HepG2 (cell line): Measurements from ENCODE around the gene PROCR.

Source experiments
- BHLHE40 ChIP-seq: IDR thresholded peaks from 2 replicates; pipeline ENCODE4 v1.6.1; 2011; ENCODE audit warnings: low read length, improper control_type of control experiment
- EZH2 ChIP-seq: conservative IDR thresholded peaks from 2 replicates; pipeline ENCODE4 v1.6.1; 2012; ENCODE audit warnings: mild to moderate bottlenecking, low read depth, low read length, moderate library complexity
- MZF1 ChIP-seq: sonication (generic); formaldehyde crosslinking; IDR thresholded peaks from 2 replicates; pipeline ENCODE4 v1.8.1; 2023; ENCODE audit warnings: mild to moderate bottlenecking, missing genetic modification reagents, borderline replicate concordance
- NFYB ChIP-seq: sonication (generic); formaldehyde crosslinking; IDR thresholded peaks from 2 replicates; pipeline ENCODE4 v1.4.0; 2020; ENCODE audit warnings: missing genetic modification reagents
- NPAS2 ChIP-seq: sonication (generic); formaldehyde crosslinking; IDR thresholded peaks from 2 replicates; pipeline ENCODE4 v1.8.0; 2022; ENCODE audit warnings: mild to moderate bottlenecking, missing genetic modification reagents, borderline replicate concordance
- PAX8 ChIP-seq: sonication (generic); formaldehyde crosslinking; IDR thresholded peaks from 2 replicates; pipeline ENCODE4 v1.8.0; 2022; ENCODE audit warnings: mild to moderate bottlenecking, missing genetic modification reagents, borderline replicate concordance
- SMAD9 ChIP-seq: sonication (generic); formaldehyde crosslinking; IDR thresholded peaks from 2 replicates; pipeline ENCODE4 v1.5.1; 2020; ENCODE audit warnings: mild to moderate bottlenecking, missing genetic modification reagents
- SRF ChIP-seq: IDR thresholded peaks from 2 replicates; pipeline ENCODE4 v1.6.1; 2011; ENCODE audit warnings: mild to moderate bottlenecking, low read depth, low read length, moderate library complexity
- ZBTB7A ChIP-seq: sonication (generic); formaldehyde crosslinking; IDR thresholded peaks from 2 replicates; pipeline ENCODE4 v1.8.0; 2022; ENCODE audit warnings: mild to moderate bottlenecking, missing genetic modification reagents
- ZNF224 ChIP-seq: sonication (generic); formaldehyde crosslinking; IDR thresholded peaks from 2 replicates; pipeline ENCODE4 v1.5.0; 2020; ENCODE audit warnings: mild to moderate bottlenecking, missing genetic modification reagents
- TF ChIP-seq, protein P1 (sequence below): sonication (generic); formaldehyde crosslinking; IDR thresholded peaks from 2 replicates; pipeline ENCODE4 v1.5.0; 2020; ENCODE audit warnings: mild to moderate bottlenecking, missing genetic modification reagents, moderate library complexity
- TF ChIP-seq, protein P2 (sequence below): sonication (generic); formaldehyde crosslinking; IDR thresholded peaks from 2 replicates; pipeline ENCODE4 v1.4.0; 2020; ENCODE audit warnings: missing genetic modification reagents
- TF ChIP-seq, protein P3 (sequence below): sonication (generic); formaldehyde crosslinking; IDR thresholded peaks from 2 replicates; pipeline ENCODE4 v1.8.1; 2022; ENCODE audit warnings: low read depth, mild to moderate bottlenecking, missing genetic modification reagents

DNA sequence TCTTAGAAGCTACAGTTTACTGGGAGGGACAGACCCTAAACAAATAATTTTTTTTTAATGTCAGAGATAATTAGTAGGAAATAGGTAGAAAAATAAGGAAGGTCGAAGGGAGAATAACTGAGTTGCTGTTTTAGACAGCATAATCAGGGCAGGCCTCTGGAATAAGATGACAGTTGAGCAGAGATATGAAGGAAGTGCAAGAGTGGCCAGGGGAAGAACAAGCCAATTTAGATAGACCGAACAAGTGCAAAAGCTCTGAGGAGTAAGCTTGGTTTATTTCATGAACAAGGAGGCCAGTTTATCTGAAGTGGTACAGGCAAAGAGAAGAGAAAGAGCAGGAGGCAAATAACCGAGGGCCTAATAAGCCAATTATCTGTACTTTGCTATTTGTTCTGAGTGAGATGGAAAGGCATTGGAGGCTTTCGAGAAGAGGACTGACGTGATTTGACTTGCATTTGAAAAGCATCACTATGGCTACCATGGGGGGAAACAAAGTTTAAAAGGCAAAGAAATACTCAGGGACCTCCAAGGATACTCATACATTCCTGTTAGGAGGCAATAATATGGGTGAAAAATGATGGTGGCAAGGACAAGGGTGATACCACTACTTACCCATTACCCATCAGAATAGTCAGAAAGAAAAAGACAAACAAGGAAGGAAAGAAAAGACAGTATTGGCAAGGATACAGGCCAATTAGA, 19.7 kb downstream of the PROCR start:
- no peak for TF ChIP-seq PAX8
- TF ChIP-seq ZBTB7A (CRISPR knock-in tag) = no peak
- no peak for TF ChIP-seq ZNF224 (CRISPR knock-in tag)
- TF ChIP-seq, protein P1, sequence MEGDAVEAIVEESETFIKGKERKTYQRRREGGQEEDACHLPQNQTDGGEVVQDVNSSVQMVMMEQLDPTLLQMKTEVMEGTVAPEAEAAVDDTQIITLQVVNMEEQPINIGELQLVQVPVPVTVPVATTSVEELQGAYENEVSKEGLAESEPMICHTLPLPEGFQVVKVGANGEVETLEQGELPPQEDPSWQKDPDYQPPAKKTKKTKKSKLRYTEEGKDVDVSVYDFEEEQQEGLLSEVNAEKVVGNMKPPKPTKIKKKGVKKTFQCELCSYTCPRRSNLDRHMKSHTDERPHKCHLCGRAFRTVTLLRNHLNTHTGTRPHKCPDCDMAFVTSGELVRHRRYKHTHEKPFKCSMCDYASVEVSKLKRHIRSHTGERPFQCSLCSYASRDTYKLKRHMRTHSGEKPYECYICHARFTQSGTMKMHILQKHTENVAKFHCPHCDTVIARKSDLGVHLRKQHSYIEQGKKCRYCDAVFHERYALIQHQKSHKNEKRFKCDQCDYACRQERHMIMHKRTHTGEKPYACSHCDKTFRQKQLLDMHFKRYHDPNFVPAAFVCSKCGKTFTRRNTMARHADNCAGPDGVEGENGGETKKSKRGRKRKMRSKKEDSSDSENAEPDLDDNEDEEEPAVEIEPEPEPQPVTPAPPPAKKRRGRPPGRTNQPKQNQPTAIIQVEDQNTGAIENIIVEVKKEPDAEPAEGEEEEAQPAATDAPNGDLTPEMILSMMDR (CRISPR knock-in tag) = no peak
- TF ChIP-seq, protein P2, sequence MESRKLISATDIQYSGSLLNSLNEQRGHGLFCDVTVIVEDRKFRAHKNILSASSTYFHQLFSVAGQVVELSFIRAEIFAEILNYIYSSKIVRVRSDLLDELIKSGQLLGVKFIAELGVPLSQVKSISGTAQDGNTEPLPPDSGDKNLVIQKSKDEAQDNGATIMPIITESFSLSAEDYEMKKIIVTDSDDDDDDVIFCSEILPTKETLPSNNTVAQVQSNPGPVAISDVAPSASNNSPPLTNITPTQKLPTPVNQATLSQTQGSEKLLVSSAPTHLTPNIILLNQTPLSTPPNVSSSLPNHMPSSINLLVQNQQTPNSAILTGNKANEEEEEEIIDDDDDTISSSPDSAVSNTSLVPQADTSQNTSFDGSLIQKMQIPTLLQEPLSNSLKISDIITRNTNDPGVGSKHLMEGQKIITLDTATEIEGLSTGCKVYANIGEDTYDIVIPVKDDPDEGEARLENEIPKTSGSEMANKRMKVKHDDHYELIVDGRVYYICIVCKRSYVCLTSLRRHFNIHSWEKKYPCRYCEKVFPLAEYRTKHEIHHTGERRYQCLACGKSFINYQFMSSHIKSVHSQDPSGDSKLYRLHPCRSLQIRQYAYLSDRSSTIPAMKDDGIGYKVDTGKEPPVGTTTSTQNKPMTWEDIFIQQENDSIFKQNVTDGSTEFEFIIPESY (CRISPR knock-in tag) = no peak
- TF ChIP-seq SRF = no peak
- no peak for TF ChIP-seq EZH2
- no peak for TF ChIP-seq NFYB (CRISPR knock-in tag)
- TF ChIP-seq, protein P3, sequence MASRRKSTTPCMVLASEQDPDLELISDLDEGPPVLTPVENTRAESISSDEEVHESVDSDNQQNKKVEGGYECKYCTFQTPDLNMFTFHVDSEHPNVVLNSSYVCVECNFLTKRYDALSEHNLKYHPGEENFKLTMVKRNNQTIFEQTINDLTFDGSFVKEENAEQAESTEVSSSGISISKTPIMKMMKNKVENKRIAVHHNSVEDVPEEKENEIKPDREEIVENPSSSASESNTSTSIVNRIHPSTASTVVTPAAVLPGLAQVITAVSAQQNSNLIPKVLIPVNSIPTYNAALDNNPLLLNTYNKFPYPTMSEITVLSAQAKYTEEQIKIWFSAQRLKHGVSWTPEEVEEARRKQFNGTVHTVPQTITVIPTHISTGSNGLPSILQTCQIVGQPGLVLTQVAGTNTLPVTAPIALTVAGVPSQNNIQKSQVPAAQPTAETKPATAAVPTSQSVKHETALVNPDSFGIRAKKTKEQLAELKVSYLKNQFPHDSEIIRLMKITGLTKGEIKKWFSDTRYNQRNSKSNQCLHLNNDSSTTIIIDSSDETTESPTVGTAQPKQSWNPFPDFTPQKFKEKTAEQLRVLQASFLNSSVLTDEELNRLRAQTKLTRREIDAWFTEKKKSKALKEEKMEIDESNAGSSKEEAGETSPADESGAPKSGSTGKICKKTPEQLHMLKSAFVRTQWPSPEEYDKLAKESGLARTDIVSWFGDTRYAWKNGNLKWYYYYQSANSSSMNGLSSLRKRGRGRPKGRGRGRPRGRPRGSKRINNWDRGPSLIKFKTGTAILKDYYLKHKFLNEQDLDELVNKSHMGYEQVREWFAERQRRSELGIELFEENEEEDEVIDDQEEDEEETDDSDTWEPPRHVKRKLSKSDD = no peak
- TF ChIP-seq MZF1 (CRISPR knock-in tag) = no peak
- TF ChIP-seq BHLHE40 = no peak
- no peak for TF ChIP-seq NPAS2
- no peak for TF ChIP-seq SMAD9 (CRISPR knock-in tag)
